Neuronal stem cell (in vitro differentiated cells): Measurements from ENCODE around the gene SAMD5.

Experiments
- DNase-seq: peaks from one replicate; pipeline ENCODE4 v3.0.0-alpha.2; 2013; ENCODE audit warnings: low spot score
- H2AFZ ChIP-seq: one replicate; pipeline ENCODE4 v1.6.1; 2013; ENCODE audit warnings: mild to moderate bottlenecking, low read length, inconsistent platforms
- H2AK5ac ChIP-seq: 2 replicates; pipeline ENCODE4 v1.6.1; 2013; ENCODE audit warnings: low read depth, mild to moderate bottlenecking, inconsistent platforms, low read length, moderate library complexity, mixed read lengths
- H2BK120ac ChIP-seq: 2 replicates; pipeline ENCODE4 v1.6.1; 2013; ENCODE audit warnings: low read depth, mild to moderate bottlenecking, inconsistent platforms, low read length, moderate library complexity, mixed read lengths
- H2BK12ac ChIP-seq: one replicate; pipeline ENCODE4 v1.6.1; 2013; ENCODE audit warnings: low read length, inconsistent platforms
- H2BK15ac ChIP-seq: 2 replicates; pipeline ENCODE4 v1.6.1; 2013; ENCODE audit warnings: mild to moderate bottlenecking, low read length, inconsistent platforms, mixed read lengths
- H2BK5ac ChIP-seq: one replicate; pipeline ENCODE4 v1.6.1; 2013; ENCODE audit warnings: inconsistent platforms, mild to moderate bottlenecking, low read length, moderate library complexity
- H3K14ac ChIP-seq: one replicate; pipeline ENCODE4 v1.6.1; 2013; ENCODE audit warnings: low read length, inconsistent platforms
- H3K18ac ChIP-seq: 2 replicates; pipeline ENCODE4 v1.6.1; 2013; ENCODE audit warnings: low read length, inconsistent platforms
- H3K23ac ChIP-seq: 2 replicates; pipeline ENCODE4 v1.6.1; 2013; ENCODE audit warnings: low read depth, mild to moderate bottlenecking, mixed read lengths, low read length, inconsistent platforms; ENCODE audit not compliant: poor library complexity
- H3K27ac ChIP-seq: replicated peaks from 3 replicates; pipeline ENCODE4 v1.5.1; 2013; ENCODE audit warnings: low read length, inconsistent platforms
- H3K27me3 ChIP-seq, 3 experiments: 2 replicates each; pipeline ENCODE4 v1.6.1; 2013; ENCODE audit warnings: low read length in 3 of 3, mild to moderate bottlenecking in 2 of 3, inconsistent platforms in 1 of 3, low read depth in 1 of 3, mixed read lengths in 1 of 3, moderate library complexity in 1 of 3; ENCODE audit not compliant: control insufficient read depth in 3 of 3, insufficient read depth in 3 of 3
- H3K36me3 ChIP-seq, 2 donors: replicated peaks in 1 of 2; 2 replicates each; pipeline ENCODE4 v1.6.1; 2013; ENCODE audit warnings: low read length in 2 of 2; ENCODE audit not compliant: control insufficient read depth in 2 of 2, insufficient read depth in 2 of 2
- H3K4ac ChIP-seq: 2 replicates; pipeline ENCODE4 v1.6.1; 2013; ENCODE audit warnings: inconsistent platforms, mild to moderate bottlenecking, low read length, moderate library complexity
- H3K4me1 ChIP-seq, 2 donors: 1 replicate in 1 of 2; 2 replicates in 1 of 2; pipeline ENCODE4 v1.6.1; 2013; ENCODE audit warnings: low read length in 2 of 2, low read depth in 1 of 2; ENCODE audit not compliant: control insufficient read depth in 2 of 2, insufficient read depth in 1 of 2
- H3K4me2 ChIP-seq: one replicate; pipeline ENCODE4 v1.6.1; 2013; ENCODE audit warnings: mild to moderate bottlenecking, low read length, inconsistent platforms; ENCODE audit not compliant: insufficient read depth, poor library complexity, severe bottlenecking
- H3K4me3 ChIP-seq, 2 donors: 2 replicates each; pipeline ENCODE4 v1.5.1; 2013; ENCODE audit warnings: low read length in 2 of 2, mild to moderate bottlenecking in 2 of 2, inconsistent platforms in 1 of 2, moderate library complexity in 1 of 2
- H3K79me1 ChIP-seq: one replicate; pipeline ENCODE4 v1.6.1; 2013; ENCODE audit warnings: low read depth, mild to moderate bottlenecking, inconsistent platforms, low read length, moderate library complexity
- H3K9ac ChIP-seq: one replicate; pipeline ENCODE4 v1.6.1; 2013; ENCODE audit warnings: mild to moderate bottlenecking, low read depth, low read length, inconsistent platforms; ENCODE audit not compliant: poor library complexity
- H3K9me3 ChIP-seq, 2 donors: replicated peaks in 1 of 2; 2 replicates each; pipeline versions ENCODE3 to v1.6.1; 2013; ENCODE audit warnings: low read length in 2 of 2, mild to moderate bottlenecking in 2 of 2, inconsistent platforms in 1 of 2, low read depth in 1 of 2, mixed read lengths in 1 of 2, moderate library complexity in 1 of 2; ENCODE audit not compliant: control insufficient read depth in 2 of 2, insufficient read depth in 1 of 2
- H4K8ac ChIP-seq: one replicate; pipeline ENCODE4 v1.6.1; 2013; ENCODE audit warnings: low read depth, mild to moderate bottlenecking, inconsistent platforms, low read length, moderate library complexity
- H4K91ac ChIP-seq: one replicate; pipeline ENCODE4 v1.6.1; 2013; ENCODE audit warnings: low read length, low read depth, mild to moderate bottlenecking, inconsistent platforms; ENCODE audit not compliant: poor library complexity
- WGBS, 2 donors: extraction: QIAGEN DNeasy Blood & Tissue Kit; methylation state at CpG; one replicate each; pipeline ENCODE4 v1.1.7; 2013; ENCODE audit warnings: missing lambda C conversion rate in 2 of 2, mixed read lengths in 1 of 2; ENCODE audit not compliant: insufficient read length in 2 of 2, insufficient replicate concordance in 1 of 2; ENCODE audit errors: extremely low coverage in 2 of 2; 5-methylcytosine and 5-hydroxymethylcytosine counted together

The SAMD5 gene

GRCh38 chr6:147586044-147586443, 77.6 kb downstream of the SAMD5 start:
- Histone ChIP-seq H4K8ac (no peak overlapping the region), H3K36me3 (no peaks in the 10 kb centered on the region), H3K14ac (no peak overlapping the region), H3K27me3 (peaks cover 0 to 2% (median 0%) of the 10 kb centered on the region in 3 experiments), H3K27ac (no peak overlapping the region), H2AK5ac (no peak overlapping the region), H3K23ac (no peak overlapping the region), H3K9me3 (no peaks in the 10 kb centered on the region), H3K9ac (no peak overlapping the region), H3K4ac (no peak overlapping the region), H3K18ac (no peak overlapping the region), H2AFZ (no peak overlapping the region), H3K4me1 (no peaks in the 10 kb centered on the region), H2BK15ac (no peak overlapping the region), H2BK5ac (no peak overlapping the region), H4K91ac (no peak overlapping the region), H2BK12ac (no peak overlapping the region), H2BK120ac (no peak overlapping the region), H3K79me1 (no peaks in the 10 kb centered on the region), H3K4me3 (no peak overlapping the region), H3K4me2 (no peak overlapping the region)
- WGBS, 2 donors, result no CpG with 5 or more reads among the region's 4 CpGs
- no peak for DNase-seq

DNA sequence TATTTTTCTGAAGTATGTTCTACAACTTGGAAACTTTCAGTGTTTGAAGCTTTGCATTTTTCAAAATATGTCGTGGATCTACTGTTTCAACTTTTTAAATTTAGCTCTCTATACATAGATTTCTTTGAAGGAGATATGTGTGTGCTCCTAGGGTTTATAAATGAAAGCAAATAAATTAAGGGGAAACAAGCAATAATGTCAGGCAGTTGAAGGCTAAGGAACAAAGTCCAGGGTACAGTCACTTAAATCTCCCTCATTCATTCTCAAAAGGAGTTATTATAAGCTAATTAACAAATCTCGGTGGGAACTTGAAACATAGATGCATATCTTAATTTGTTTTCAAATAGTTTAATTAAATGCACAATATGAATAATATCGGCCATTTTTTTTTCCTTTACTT, 79.4 kb downstream of the SAMD5 start:
- WGBS, 2 donors, result no CpG with 5 or more reads among the region's 3 CpGs
- Histone ChIP-seq H3K4me2 (no peak overlapping the region), H3K27ac (no peak overlapping the region), H2BK15ac (no peak overlapping the region), H3K4me3 (no peak overlapping the region), H3K4ac (no peak overlapping the region), H3K14ac (no peak overlapping the region), H4K8ac (no peak overlapping the region), H2BK120ac (no peak overlapping the region), H2AFZ (no peak overlapping the region), H2BK12ac (no peak overlapping the region), H3K9ac (no peak overlapping the region), H3K9me3 (no peaks in the 10 kb centered on the region), H3K27me3 (peaks cover 0 to 2% (median 0%) of the 10 kb centered on the region in 3 experiments), H3K79me1 (no peaks in the 10 kb centered on the region), H3K18ac (no peak overlapping the region), H2AK5ac (no peak overlapping the region), H4K91ac (no peak overlapping the region), H2BK5ac (no peak overlapping the region), H3K23ac (no peak overlapping the region), H3K36me3 (no peaks in the 10 kb centered on the region), H3K4me1 (no peaks in the 10 kb centered on the region)
- no peak for DNase-seq

GRCh38 chr6:147588469-147588868, 80.0 kb downstream of the SAMD5 start:
- no peak overlapping the region for H3K4me3 ChIP-seq
- H4K8ac ChIP-seq, result no peak overlapping the region
- H3K4me1 ChIP-seq, result no peaks in the 10 kb centered on the region
- no peak overlapping the region for H3K14ac ChIP-seq
- no peak for DNase-seq
- no peak overlapping the region for H3K4me2 ChIP-seq
- no peak overlapping the region for H3K23ac ChIP-seq
- no peak overlapping the region for H2BK15ac ChIP-seq
- H3K9ac ChIP-seq, result no peak overlapping the region
- no peak overlapping the region for H3K18ac ChIP-seq
- no peak overlapping the region for H2AFZ ChIP-seq
- no peak overlapping the region for H2BK120ac ChIP-seq
- no peak overlapping the region for H2AK5ac ChIP-seq
- no peak overlapping the region for H2BK5ac ChIP-seq
- WGBS, 2 donors, result no CpG with 5 or more reads among the region's 6 CpGs
- no peak overlapping the region for H2BK12ac ChIP-seq
- no peak overlapping the region for H3K27ac ChIP-seq
- no peaks in the 10 kb centered on the region for H3K9me3 ChIP-seq
- H3K27me3 ChIP-seq, result peaks cover 0 to 2% (median 0%) of the 10 kb centered on the region in 3 experiments
- no peak overlapping the region for H3K4ac ChIP-seq
- H4K91ac ChIP-seq, result no peak overlapping the region
- no peaks in the 10 kb centered on the region for H3K79me1 ChIP-seq
- no peaks in the 10 kb centered on the region for H3K36me3 ChIP-seq

DNA sequence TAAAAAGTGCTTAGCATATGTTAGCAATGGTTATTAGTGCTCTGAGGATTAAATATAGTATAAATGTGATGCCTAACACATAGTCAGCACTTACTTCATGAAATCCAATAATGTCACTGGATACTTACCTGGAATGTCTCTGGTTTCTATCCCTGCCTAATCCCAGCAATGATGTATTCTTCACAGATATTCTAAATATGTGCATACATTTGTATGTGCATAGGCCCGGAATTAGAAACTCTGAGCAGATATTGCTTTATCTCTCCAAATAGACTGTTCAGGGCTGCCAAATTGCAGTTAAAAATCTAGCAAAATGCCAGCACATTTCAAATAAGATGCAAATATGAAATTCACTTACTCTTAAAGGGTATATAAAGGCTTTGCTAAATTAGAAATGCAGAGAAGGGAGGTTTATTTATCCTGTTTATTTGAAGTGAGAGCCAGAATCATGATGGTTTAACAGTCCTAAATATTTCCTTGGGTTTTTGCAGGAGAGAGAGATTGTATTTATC, 81.3 kb downstream of the SAMD5 start:
- Histone ChIP-seq H3K4me3 (no peak overlapping the region), H3K36me3 (no peaks in the 10 kb centered on the region), H3K4ac (no peak overlapping the region), H2AK5ac (no peak overlapping the region), H3K23ac (no peak overlapping the region), H3K14ac (no peak overlapping the region), H2BK120ac (no peak overlapping the region), H3K9me3 (no peaks in the 10 kb centered on the region), H4K91ac (no peak overlapping the region), H3K18ac (no peak overlapping the region), H2BK15ac (no peak overlapping the region), H3K4me2 (no peak overlapping the region), H4K8ac (no peak overlapping the region), H3K4me1 (no peaks in the 10 kb centered on the region), H2AFZ (no peak overlapping the region), H2BK12ac (no peak overlapping the region), H2BK5ac (no peak overlapping the region), H3K79me1 (no peaks in the 10 kb centered on the region), H3K9ac (no peak overlapping the region), H3K27me3 (peaks cover 0 to 2% (median 0%) of the 10 kb centered on the region in 3 experiments), H3K27ac (no peak overlapping the region)
- no peak for DNase-seq
- WGBS, 2 donors, result no CpG with 5 or more reads among the region's 1 CpG
